ENCODE measurements around the gene YIF1B.

DNA sequence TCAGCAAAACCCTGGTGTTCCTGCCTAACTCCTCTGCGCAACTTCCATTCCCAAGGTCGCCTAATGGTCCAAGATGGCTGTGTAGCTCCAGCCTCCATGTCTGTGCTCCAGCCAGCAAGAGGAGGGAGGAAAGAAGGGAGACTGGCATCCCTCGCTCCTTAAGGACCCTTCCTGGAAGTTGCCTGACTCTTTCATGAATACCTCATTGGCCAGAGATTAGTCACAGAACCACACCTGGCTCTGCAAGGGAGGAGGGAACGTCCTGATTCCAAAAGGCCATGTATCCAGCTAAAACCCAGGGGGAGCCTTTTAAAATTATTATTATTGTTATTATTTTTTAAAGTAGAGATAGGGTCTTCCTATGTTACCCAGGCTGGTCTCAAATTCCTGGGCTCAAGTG, 8.7 kb upstream of the YIF1B start:
- TF ChIP-seq POLR2AphosphoS5 (IDR thresholded peaks at IDR 0.05; ENCODE audit: low read depth, low read length), result no peak
- TF ChIP-seq, protein P1, sequence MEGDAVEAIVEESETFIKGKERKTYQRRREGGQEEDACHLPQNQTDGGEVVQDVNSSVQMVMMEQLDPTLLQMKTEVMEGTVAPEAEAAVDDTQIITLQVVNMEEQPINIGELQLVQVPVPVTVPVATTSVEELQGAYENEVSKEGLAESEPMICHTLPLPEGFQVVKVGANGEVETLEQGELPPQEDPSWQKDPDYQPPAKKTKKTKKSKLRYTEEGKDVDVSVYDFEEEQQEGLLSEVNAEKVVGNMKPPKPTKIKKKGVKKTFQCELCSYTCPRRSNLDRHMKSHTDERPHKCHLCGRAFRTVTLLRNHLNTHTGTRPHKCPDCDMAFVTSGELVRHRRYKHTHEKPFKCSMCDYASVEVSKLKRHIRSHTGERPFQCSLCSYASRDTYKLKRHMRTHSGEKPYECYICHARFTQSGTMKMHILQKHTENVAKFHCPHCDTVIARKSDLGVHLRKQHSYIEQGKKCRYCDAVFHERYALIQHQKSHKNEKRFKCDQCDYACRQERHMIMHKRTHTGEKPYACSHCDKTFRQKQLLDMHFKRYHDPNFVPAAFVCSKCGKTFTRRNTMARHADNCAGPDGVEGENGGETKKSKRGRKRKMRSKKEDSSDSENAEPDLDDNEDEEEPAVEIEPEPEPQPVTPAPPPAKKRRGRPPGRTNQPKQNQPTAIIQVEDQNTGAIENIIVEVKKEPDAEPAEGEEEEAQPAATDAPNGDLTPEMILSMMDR (IDR thresholded peaks at IDR 0.05), result no peak
- no peak for TF ChIP-seq TCF7L2 (IDR thresholded peaks at IDR 0.05; ENCODE audit: low read depth, low read length)
- no peak for TF ChIP-seq SIN3A (IDR thresholded peaks at IDR 0.05; ENCODE audit: borderline replicate concordance, insufficient read depth, low read depth, low read length)
- TF ChIP-seq, protein P2, sequence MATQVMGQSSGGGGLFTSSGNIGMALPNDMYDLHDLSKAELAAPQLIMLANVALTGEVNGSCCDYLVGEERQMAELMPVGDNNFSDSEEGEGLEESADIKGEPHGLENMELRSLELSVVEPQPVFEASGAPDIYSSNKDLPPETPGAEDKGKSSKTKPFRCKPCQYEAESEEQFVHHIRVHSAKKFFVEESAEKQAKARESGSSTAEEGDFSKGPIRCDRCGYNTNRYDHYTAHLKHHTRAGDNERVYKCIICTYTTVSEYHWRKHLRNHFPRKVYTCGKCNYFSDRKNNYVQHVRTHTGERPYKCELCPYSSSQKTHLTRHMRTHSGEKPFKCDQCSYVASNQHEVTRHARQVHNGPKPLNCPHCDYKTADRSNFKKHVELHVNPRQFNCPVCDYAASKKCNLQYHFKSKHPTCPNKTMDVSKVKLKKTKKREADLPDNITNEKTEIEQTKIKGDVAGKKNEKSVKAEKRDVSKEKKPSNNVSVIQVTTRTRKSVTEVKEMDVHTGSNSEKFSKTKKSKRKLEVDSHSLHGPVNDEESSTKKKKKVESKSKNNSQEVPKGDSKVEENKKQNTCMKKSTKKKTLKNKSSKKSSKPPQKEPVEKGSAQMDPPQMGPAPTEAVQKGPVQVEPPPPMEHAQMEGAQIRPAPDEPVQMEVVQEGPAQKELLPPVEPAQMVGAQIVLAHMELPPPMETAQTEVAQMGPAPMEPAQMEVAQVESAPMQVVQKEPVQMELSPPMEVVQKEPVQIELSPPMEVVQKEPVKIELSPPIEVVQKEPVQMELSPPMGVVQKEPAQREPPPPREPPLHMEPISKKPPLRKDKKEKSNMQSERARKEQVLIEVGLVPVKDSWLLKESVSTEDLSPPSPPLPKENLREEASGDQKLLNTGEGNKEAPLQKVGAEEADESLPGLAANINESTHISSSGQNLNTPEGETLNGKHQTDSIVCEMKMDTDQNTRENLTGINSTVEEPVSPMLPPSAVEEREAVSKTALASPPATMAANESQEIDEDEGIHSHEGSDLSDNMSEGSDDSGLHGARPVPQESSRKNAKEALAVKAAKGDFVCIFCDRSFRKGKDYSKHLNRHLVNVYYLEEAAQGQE (IDR thresholded peaks at IDR 0.05; ENCODE audit: insufficient read depth in 1 of 2, low read depth in 2 of 2, low read length in 1 of 2), result no peak

All from Panc1 (cell line).